Activated CD4-positive, alpha-beta T cell treated with anti-CD3 and anti-CD28 coated beads for 24 hours (primary cell): Measurements from ENCODE around the gene FAM153A.
"Not testable (repeated sequence)": the region's sequence is repeated elsewhere in the genome, so short reads cannot be mapped to it uniquely, and the experiment has no call there.

Experiments
- DNase-seq, 2 donors: peaks; one replicate each; pipeline ENCODE4 v3.0.0-alpha.2; 2020; ENCODE audit warnings: low read depth in 2 of 2

The FAM153A gene

DNA sequence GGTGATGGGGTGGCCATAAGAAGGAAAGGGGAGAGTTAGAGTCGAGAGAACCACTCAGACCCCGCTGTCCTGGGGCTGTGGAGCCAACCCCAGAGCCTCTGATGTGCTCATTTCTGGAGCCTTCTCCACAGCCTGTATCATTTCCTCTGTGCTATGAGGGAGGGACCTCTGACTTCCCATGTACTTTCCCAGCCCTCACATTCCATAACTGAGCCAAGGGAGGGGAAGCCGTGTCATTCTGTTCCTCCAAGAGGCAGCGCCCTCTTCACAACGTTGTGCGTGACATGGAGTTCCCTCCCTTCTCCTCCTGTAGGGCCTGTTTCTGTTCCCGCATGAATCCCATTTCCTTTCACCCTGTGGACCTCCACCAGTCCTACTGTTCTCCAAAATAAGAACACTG, 57.8 kb downstream of the FAM153A start:
- DNase-seq = not testable (repeated sequence)

DNA sequence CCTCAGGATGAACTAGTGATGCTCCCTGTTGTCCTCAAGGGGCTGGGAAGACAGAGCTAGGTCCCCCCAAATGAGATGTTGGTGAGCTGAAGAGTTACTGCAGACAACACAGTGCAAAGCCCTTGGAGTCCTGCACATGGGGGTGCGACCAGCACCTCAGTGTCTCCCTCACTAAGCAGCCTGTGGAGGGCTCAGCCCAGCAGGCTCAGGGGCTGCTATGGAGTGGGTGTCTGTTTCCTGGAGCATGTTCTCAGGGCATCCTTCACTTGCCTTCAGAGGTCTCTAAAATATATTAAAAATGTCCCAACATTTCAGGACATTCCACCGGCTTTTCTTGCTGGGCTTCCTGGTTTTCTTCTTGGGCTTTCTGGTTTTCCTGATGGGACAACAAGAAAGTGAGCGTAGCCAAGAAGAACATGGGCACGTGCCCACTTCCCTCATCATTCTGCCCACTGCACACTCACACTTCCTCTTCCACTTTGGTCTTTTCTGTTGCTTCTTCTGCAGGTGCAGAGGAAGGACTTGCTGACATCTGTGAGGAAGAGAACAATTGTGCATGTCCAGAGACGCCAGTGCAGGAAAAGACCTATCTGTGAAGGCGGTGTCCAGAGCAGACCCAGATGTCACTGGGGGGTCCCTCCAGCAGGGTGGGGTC, 58.7 kb downstream of the FAM153A start:
- not testable (repeated sequence) for DNase-seq

DNA sequence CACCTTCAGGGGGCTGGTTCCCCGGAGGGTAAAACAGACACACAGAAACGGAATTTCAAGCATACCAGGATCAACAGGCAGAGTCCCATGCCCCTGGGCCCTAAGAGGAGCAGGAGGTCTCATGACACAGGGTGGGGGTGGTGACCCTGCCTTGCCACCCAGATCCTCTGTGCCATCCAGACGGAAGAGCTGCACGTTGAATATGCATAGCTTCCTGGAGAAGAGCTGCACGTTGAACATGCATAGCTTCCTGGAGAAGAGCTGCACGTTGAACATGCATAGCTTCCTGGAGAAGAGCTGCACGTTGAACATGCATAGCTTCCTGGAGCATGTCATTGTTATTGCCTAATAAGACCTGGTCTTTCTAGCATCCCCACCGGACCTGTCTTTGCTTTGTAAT, 59.9 kb downstream of the FAM153A start:
- not testable (repeated sequence) for DNase-seq

DNA sequence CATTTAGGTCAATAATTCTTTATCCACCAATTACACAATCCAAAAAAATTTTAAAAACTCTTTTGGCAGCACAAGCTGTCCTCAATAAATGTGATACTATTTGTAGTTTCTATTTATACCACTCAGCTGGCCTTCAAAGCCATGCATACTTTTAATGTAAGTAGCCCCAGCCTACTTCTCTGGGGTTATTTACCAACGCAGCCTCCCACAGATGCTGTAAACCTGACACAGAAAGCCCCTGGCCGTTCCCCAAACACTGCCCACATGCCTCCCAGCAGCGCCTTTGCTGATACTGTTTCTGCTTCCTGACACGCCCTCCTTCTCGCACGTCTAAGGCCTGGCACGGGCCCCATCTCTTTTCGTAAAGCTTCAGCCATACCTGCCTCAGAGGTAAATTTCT, 62.7 kb downstream of the FAM153A start:
- not testable (repeated sequence) for DNase-seq

DNA sequence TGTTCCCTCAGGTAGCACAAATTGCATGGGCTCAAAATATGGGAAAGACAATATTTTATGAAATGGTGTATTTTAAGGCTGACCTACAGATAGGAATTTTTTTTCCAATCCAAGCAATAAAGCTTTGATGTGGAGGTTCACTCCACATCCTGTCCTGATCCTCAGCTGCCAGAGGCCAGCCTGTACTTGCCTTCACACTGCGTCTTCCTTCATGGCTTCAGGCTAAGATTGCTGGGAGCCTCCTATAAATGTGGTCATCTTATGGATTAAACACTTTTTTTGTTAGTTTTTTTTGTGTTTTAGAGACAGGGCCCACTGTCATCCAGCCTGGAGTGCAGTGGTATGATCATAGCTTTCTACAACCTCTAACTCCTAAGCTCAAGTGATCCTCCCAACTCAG, 67.3 kb downstream of the FAM153A start:
- DNase-seq = not testable (repeated sequence)

DNA sequence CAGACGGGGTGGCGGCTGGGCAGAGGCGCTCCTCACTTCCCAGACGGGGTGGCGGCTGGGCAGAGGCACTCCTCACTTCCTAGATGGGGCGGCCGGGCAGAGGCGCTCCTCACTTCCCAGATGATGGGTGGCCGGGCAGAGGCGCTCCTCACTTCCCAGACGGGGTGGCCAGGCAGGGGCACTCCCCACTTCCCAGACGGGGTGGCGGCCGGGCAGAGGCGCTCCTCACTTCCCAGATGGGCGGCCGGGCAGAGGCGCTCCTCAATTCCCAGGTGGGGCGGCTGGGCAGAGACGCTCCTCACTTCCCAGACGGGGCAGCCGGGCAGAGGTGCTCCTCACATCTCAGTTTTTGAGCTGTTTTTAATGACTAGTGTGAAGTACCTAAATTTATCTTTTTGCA, 86.6 kb downstream of the FAM153A start:
- DNase-seq = not testable (repeated sequence)

DNA sequence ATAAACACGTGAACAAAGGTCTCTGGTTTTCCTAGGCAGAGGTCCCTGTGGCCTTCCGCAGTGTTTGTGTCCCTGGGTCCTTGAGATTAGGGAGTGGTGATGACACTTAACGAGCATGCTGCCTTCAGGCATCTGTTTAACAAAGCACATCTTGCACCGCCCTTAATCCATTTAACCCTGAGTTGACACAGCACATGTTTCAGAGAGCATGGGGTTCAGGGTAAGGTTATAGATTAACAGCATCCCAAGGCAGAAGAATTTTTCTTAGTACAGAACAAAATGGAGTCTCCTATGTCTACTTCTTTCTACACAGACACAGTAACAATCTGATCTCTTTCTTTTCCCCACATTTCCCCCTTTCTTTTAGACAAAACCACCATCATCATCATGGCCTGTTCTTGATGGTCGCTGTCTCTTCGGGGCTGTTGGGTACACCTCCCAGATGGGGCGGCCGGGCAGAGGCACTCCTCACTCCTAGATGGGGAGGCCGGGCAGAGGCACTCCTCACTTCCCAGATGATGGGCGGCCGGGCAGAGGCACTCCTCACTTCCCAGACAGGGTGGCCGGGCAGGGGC, 87.3 kb downstream of the FAM153A start:
- DNase-seq = not testable (repeated sequence)

DNA sequence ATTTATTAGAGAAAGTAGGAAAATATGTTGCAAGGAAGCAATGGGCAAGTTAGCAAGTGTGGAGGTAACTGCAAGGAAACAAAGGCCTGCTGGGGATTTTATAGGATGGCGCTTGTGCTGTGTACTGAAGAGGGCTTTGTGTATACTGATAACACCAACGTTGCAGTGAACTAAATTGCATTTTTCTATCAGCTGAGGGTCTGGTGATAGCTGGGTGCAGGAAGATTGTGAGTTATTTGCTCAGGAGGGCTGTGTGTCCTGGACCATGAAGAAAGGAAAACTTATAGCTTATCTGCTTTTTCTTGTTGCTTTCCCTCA, 88.2 kb downstream of the FAM153A start:
- DNase-seq = not testable (repeated sequence)

DNA sequence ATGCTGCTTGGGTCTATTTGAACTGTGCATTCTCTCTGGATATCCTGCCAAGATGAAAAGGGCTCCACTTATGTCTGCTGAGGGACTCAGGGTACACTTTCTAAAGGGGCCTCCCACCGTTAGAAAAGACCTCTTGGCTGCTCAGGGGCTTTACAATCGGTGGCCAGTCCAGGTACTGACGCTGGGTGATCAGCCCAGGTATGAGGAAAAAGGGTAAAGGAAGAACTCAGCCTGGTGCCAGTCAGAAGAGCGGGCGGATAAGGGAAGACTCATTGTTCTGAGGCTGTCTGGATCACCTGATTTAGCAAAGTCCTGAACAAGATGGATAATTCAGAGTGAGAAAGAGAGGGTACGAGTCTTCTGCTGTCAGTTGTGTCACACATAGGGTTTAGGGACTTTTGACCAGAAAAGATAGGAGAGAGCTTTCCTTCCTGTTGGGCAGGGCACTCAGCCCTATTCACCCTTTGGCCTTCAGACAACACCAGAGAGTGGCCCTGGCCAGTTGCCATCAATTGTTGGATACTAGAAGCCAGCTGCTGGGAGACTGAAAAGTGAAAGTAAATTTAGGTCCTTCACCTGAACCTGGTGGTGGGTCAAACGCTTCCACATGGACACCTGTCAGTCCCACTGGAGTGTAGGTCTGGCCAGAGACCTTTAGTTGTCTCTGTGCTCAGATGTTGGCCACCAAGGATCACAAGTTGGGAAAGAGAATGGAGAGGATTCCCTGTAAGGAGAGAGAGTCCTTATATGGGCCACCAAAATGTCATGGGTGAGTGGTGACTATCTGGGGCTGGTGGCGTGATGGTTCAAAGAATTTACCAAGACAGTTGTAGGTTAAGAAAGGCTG, 88.8 kb downstream of the FAM153A start:
- DNase-seq = not testable (repeated sequence)

DNA sequence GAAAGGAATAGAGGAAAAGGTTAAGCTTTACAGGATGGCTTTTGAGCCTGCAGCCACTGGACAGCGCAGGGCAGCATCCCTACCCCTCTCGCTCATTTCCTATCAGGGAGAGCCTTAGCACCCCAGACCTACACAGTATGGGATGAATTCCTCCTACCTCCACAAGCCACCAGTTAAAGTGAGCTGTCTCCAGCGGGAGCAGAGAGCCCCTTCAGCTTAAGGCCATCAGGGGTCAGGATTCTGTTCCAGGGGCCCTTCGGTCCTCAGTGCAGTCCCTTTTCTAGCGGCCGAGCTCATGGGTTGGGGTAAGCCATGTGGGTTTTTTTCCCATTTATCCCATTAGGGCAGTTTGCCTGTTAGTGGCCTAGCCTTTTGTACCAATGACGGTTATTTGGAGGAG, 89.7 kb downstream of the FAM153A start:
- not testable (repeated sequence) for DNase-seq

DNA sequence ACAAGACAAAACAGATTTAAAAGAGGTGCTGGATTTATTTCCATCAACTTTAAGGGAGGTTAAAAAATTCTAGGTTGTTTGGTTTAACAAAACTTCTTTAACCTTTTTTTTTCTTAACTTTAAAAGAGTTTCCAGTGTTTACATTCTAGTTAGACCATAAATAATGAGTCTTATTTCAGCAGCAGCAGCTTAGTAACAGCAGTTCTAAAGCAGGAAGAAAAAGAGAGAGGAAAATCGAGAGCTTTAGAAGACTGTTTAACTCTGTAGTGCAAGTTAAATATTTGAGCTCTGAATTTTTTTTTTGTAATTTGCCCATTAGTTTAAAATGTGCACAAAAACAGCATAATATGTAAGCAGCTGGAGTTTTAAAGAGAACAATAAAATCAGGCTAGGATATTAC, 90.2 kb downstream of the FAM153A start:
- not testable (repeated sequence) for DNase-seq

DNA sequence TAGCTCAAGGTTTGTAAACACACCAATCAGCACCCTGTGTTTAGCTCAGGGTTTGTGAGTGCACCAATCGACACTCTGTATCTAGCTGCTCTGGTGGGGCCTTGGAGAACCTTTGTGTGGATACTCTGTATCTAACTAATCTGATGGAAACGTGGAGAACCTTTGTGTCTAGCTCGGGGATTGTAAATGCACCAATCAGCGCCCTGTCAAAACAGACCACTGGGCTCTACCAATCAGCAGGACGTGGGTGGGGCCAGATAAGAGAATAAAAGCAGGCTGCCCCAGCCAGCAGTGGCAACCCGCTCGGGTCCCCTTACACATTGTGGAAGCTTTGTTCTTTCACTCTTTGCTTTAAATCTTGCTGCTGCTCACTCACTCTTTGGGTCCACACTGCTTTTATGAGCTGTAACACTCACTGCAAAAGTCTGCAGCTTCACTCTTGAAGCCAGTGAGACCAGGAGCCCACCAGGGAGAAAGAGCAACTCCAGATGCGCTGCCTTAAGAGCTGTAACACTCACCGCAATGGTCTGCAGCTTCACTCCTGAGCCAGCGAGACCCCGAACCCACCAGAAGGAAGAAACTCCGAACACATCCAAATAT, 93.6 kb downstream of the FAM153A start:
- DNase-seq = not testable (repeated sequence)

DNA sequence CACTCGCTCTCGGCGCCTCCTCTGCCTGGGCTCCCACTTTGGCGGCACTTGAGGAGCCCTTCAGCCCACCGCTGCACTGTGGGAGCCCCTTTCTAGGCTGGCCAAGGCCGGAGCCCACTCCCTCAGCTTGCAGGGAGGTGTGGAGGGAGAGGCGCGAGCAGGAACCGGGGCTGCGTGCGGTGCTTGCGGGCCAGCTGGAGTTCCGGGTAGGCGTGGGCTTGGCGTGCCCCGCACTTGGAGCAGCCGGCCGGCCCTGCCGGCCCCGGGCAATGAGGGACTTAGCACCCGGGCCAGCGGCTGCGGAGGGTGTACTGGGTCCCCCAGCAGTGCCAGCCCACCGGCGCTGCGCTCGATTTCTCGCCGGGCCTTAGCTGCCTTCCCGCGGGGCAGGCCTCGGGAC, 94.6 kb downstream of the FAM153A start:
- DNase-seq = not testable (repeated sequence)

DNA sequence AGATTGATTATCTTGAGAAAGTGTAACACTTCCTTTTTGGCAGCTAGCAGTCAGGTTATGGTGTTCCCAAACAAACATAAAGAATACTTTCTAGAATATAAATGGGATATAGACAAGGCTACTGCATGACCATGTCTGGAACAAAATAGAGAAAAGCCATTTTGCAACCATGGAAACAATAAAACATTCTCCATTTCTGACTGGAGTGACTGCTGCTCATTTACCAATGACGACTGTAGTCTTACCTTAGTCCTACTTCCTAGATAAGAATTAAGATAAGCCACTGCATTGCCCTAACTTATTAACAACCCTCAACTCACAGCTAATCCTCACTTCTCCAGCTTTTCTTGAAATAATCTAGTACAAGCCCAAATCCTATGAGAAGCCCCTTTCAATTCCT, 100.8 kb downstream of the FAM153A start:
- not testable (repeated sequence) for DNase-seq
